Heart right ventricle (tissue), 16 donors: ENCODE measurements around the gene MAF. TPM values are rescaled to one million over a fixed set of nuclear protein-coding genes. Genes with fewer than 3 reads are reported as not detected.

Experiments
- ATAC-seq, 8 donors: fragments of 200-7000 bp; cut with Tn5 transposase; one replicate each; pipeline ENCODE4 v1.9.1; 2020; ENCODE audit warnings: mild to moderate bottlenecking in 8 of 8, moderate library complexity in 8 of 8, moderate number of reproducible peaks in 1 of 8
- DNase-seq, 2 donors: peaks; one replicate each; pipeline ENCODE4 v3.0.0-alpha.2; 2020
- H3K27ac ChIP-seq, 10 donors: fragments of 200-600 bp; sonication (generic) in 2 of 10; one replicate each; pipeline versions ENCODE4 v1.5.0 to v1.8.0; 2020 to 2022; ENCODE audit warnings: mild to moderate bottlenecking in 3 of 10
- H3K27me3 ChIP-seq, 7 donors: fragments of 200-600 bp; one replicate each; pipeline ENCODE4 v1.8.0; 2021 to 2022; ENCODE audit warnings: mild to moderate bottlenecking in 2 of 7
- H3K36me3 ChIP-seq, 9 donors: fragments of 200-600 bp; sonication (generic) in 1 of 9; one replicate each; pipeline versions ENCODE4 v1.5.0 to v1.8.0; 2020 to 2022; ENCODE audit warnings: mild to moderate bottlenecking in 2 of 9
- H3K4me1 ChIP-seq, 9 donors: fragments of 200-600 bp; sonication (generic) in 1 of 9; one replicate each; pipeline versions ENCODE4 v1.5.0 to v1.8.0; 2020 to 2022; ENCODE audit warnings: mild to moderate bottlenecking in 4 of 9
- H3K4me3 ChIP-seq, 10 donors: fragments of 200-600 bp; sonication (generic) in 2 of 10; one replicate each; pipeline versions ENCODE4 v1.5.0 to v1.8.0; 2020 to 2022; ENCODE audit warnings: mild to moderate bottlenecking in 7 of 10, moderate library complexity in 2 of 10
- H3K9me3 ChIP-seq, 11 donors: fragments of 200-600 bp in 10 of 11; sonication (generic) in 2 of 11; one replicate each; pipeline versions ENCODE4 v1.5.0 to v1.8.0; 2013 to 2022; ENCODE audit warnings: mild to moderate bottlenecking in 2 of 11, control low read depth in 1 of 11, moderate library complexity in 1 of 11
- WGBS, 2 donors: extraction: QIAGEN DNeasy Blood & Tissue Kit; methylation state at CpG; one replicate each; pipeline ENCODE4 v1.1.7; 2013; ENCODE audit warnings: inconsistent platforms in 1 of 2; 5-methylcytosine and 5-hydroxymethylcytosine counted together
- intact Hi-C, 10 donors: fragments of 100-400 bp; cut with DNase I; formaldehyde crosslinking; loops; one replicate each; pipeline versions ENCODE4 v1.11.1 to v1.14.2; 2022
- polyA plus RNA-seq, 2 donors: library from polyadenylated mRNA; stranded (reverse); fragments of 200-250 nt; gene quantifications; one replicate each; pipeline ENCODE4 v1.2.3, GENCODE V29; 2013
- total RNA-seq, 10 donors: library from RNA; stranded (reverse); fragmentation: NEBNext Ultra II Directional in 3 of 10; extraction: Animal tissue kit (Norgen Biotek cat#: 25700) in 3 of 10; gene quantifications; one replicate each; pipeline versions ENCODE4 v1.2.1 to v1.2.4, GENCODE V29; 2021 to 2023
- TF ChIP-seq, protein P1 (sequence below), 9 donors: fragments of 200-600 bp; sonication (generic) in 2 of 9; IDR thresholded peaks; one replicate each; pipeline versions ENCODE4 v1.5.0 to v1.8.0; 2021 to 2022; ENCODE audit warnings: antibody characterized with exemption in 9 of 9, mild to moderate bottlenecking in 5 of 9, moderate library complexity in 1 of 9
- donor health status: Arrhythmogenic right ventricular cardiomyopathy.
- donor health status: ischemic (EF 13 %, LVEDD 7.1; RV severe dilation, severe dysfunction).
- donor health status: healthy with polysubstance abuse.
- donor health status: DM: no; HTN: yes; CAD: no.
- donor health status: DM: no; HTN: no; CAD: no.
- donor health status: ischemic (EF 25% LVEDD 6.9; RV normal size, moderate dysfunction).
- donor health status: ischemic (EF 25% LVEDD 5.7; RV mildly dilated, moderate dysfunction).
- donor health status: healthy.
- donor health status: DM: yes; HTN: yes; CAD: no.
- donor health status: Ischemic cardiomyopathy.
- donor health status: ischemic (EF 35%, LVEDD 5.7; RV mildly dilated, moderate dysfunction).
- donor health status: nonischemic (EF 11% LVEDD 7.7; RV severe dilation, severe dysfunction).
- donor health status: DM: yes; HTN: yes; CAD: no.
- donor health status: PGD.
- donor health status: ischemic (EF 29% LVEDD 5.4; RV normal size, mild dysfunction).
- donor health status: nonischemic (EF 23%, LVEDD 6.1; RV moderate dilation, normal function).

MAF gene
- total and polyA plus RNA-seq, 12 donors = 2.8 to 40.3 (median 7.7) TPM

DNA sequence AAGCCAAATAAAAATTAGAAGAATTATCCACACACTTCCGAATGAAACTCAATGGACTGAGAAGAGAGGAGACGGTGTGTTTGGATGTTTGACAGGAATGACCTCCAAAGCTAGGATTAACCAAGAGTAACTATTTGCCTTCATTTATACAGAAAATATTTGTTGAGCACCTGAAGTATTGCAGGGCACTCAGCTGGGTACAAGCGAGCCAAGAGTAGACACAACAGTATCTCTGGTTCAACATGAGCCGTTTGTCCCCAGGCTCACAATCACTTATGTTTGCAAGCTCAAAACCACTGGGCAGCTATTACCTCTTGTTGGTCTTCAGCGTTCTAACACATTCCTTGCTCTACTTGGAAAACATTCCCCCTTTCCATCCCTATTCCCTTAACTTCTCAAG, 38.8 kb downstream of the MAF start:
- 94 to 95% methylated on average over 5 of the region's 5 CpGs for WGBS, 2 donors
- intact Hi-C loops = no loop called here
- Histone ChIP-seq H3K4me3 (no peak overlapping the region), H3K27me3 (peaks cover 0 to 3% (median 0%) of the 10 kb centered on the region in 7 donors), H3K9me3 (no peaks in the 10 kb centered on the region), H3K4me1 (peaks cover 0 to 5% (median 0%) of the 10 kb centered on the region in 9 donors), H3K27ac (no peak overlapping the region), H3K36me3 (no peaks in the 10 kb centered on the region)
- DNase-seq (no peak), ATAC-seq (no peak)
- TF ChIP-seq, protein P1, sequence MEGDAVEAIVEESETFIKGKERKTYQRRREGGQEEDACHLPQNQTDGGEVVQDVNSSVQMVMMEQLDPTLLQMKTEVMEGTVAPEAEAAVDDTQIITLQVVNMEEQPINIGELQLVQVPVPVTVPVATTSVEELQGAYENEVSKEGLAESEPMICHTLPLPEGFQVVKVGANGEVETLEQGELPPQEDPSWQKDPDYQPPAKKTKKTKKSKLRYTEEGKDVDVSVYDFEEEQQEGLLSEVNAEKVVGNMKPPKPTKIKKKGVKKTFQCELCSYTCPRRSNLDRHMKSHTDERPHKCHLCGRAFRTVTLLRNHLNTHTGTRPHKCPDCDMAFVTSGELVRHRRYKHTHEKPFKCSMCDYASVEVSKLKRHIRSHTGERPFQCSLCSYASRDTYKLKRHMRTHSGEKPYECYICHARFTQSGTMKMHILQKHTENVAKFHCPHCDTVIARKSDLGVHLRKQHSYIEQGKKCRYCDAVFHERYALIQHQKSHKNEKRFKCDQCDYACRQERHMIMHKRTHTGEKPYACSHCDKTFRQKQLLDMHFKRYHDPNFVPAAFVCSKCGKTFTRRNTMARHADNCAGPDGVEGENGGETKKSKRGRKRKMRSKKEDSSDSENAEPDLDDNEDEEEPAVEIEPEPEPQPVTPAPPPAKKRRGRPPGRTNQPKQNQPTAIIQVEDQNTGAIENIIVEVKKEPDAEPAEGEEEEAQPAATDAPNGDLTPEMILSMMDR (IDR thresholded peaks at IDR 0.05) = no peak

DNA sequence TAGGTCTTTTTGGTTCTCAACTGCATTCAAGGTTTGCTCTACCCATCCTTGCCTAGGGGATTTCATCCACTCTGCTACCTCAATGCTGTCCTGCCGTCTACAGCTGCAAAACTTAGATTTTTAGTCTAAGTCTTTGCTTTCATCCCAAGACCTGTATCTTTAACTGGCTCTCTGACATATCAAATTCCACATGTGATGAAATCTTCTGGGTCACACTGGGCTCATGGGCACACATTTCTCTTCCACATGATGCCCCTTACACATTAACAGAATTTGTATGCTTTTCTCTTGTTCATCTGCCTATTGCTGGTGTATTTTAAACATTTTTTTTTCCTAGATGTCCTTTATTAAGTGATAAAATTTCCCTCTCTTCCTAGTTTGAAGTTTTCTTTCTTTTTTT, 39.6 kb downstream of the MAF start:
- Histone ChIP-seq H3K27ac (no peak overlapping the region), H3K27me3 (peaks cover 0 to 5% (median 0%) of the 10 kb centered on the region in 7 donors), H3K9me3 (peaks cover 0 to 6% (median 0%) of the 10 kb centered on the region in 11 donors), H3K4me1 (peaks cover 0 to 5% (median 0%) of the 10 kb centered on the region in 9 donors), H3K36me3 (no peaks in the 10 kb centered on the region), H3K4me3 (no peak overlapping the region)
- TF ChIP-seq, protein P1 (IDR thresholded peaks at IDR 0.05) = no peak
- DNase-seq (no peak), ATAC-seq (no peak)
- WGBS, 2 donors = 77 to 81% methylated on average over 1 of the region's 1 CpG
- intact Hi-C loops = no loop called here

DNA sequence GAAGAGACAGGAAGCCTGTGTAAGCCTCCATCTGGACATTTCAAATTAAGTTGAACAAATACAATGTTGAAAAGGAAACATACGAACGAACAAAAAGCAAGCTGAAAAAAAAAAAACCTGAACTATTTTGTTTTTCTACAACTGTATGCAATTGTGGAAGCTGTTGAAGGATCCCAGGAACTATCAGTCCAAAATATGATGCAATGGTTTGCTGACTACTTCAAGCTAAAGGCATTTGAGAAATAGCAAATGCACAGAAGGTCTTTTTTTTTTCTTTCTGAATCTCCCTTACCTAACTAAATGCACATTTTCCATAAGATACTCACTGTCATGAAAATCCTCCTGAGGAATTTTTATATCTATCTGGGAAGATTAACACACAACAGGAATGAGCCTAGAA, 40.2 kb downstream of the MAF start:
- intact Hi-C loops = no loop called here
- Histone ChIP-seq H3K36me3 (no peaks in the 10 kb centered on the region), H3K4me1 (peaks cover 0 to 5% (median 0%) of the 10 kb centered on the region in 9 donors), H3K4me3 (no peak overlapping the region), H3K9me3 (peaks cover 0 to 6% (median 0%) of the 10 kb centered on the region in 11 donors), H3K27me3 (peaks cover 0 to 5% (median 0%) of the 10 kb centered on the region in 7 donors), H3K27ac (no peak overlapping the region)
- ATAC-seq = no peak
- no peak for DNase-seq
- TF ChIP-seq, protein P1 (IDR thresholded peaks at IDR 0.05) = no peak
- 57 to 74% methylated on average over 2 of the region's 2 CpGs for WGBS, 2 donors

DNA sequence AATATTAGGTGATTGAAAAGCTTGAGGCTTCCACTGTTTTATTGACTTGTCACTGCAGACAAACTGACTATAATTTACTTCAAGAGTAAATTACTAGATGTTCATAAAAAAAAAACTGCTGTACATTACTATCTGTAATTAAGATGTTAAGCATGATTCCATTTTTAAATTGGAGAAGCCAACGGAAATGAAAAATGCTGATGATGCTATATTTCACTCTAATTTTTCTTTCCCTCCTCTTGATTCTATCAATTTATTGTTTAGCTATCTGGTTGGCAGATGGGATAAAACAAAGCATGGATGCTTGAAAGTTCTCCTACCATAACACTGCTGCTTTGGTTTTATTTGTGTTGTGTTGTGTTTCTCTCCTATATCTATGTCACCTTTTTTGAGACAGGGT, 41.0 kb downstream of the MAF start:
- DNase-seq = no peak
- TF ChIP-seq, protein P1 (IDR thresholded peaks at IDR 0.05) = no peak
- Histone ChIP-seq H3K4me3 (no peak overlapping the region), H3K9me3 (peaks cover 0 to 6% (median 0%) of the 10 kb centered on the region in 11 donors), H3K36me3 (no peaks in the 10 kb centered on the region), H3K4me1 (peaks cover 0 to 5% (median 0%) of the 10 kb centered on the region in 9 donors), H3K27me3 (peaks cover 0 to 5% (median 0%) of the 10 kb centered on the region in 7 donors), H3K27ac (no peak overlapping the region)
- intact Hi-C loops = no loop called here
- no peak for ATAC-seq
- WGBS, 2 donors = 35 to 88% methylated on average over 1 of the region's 1 CpG
